GM19328 (cell line): Measurements from ENCODE around the gene ITPKA.
"Not testable (repeated sequence)": the region's sequence is repeated elsewhere in the genome, so short reads cannot be mapped to it uniquely, and the experiment has no call there.

ENCODE experiments used
- ATAC-seq: cut with Tn5 transposase; IDR thresholded peaks from one replicate; pipeline ENCODE4 v1.9.1; 2021; ENCODE audit warnings: mild to moderate bottlenecking, moderate library complexity; ENCODE audit not compliant: unreplicated experiment

ITPKA gene

GRCh38 chr15:41493205-41493901, at the start of gene ITPKA:
Gene ITPKA (plus strand): TSS chr15:41493874. CDS start chr15:41493928, 54 bp downstream.
- peak; percentile 67 for ATAC-seq

GRCh38 chr15:41445399-41445798, 48.3 kb upstream of the ITPKA start:
- no peak for ATAC-seq

DNA sequence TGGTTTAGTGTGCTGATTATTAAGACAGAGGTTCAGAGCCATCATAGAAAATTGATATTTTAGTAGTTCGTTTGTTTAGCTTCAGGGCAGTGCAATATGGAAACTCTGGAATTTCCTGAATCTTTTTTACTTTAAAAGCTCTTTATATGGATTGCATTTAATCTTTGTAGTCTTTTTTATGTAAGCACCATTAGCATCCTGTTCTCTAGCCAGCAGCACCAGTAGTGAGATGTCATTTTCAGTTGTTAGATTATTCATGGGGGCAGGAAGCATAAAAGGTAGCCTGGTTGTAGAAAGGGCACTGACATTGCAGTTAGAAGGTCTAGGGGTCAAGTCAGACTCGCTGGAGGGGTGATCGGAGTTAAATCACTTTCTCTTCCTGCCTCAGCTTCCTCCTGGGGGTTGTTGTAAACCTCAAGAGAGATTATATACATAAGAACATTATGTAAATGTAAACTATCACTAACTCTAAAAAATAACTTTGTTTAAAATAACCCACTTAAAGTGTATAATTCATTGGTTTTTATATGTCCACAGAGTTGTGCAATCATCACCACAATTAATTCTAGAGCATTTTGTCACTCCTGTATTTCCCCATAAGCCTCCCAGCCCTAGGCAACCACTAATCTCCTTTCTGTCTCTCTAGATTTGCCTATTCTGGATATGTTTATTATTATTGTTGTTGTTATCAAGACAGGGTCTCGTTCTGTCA, 31.4 kb upstream of the ITPKA start:
- no peak for ATAC-seq

DNA sequence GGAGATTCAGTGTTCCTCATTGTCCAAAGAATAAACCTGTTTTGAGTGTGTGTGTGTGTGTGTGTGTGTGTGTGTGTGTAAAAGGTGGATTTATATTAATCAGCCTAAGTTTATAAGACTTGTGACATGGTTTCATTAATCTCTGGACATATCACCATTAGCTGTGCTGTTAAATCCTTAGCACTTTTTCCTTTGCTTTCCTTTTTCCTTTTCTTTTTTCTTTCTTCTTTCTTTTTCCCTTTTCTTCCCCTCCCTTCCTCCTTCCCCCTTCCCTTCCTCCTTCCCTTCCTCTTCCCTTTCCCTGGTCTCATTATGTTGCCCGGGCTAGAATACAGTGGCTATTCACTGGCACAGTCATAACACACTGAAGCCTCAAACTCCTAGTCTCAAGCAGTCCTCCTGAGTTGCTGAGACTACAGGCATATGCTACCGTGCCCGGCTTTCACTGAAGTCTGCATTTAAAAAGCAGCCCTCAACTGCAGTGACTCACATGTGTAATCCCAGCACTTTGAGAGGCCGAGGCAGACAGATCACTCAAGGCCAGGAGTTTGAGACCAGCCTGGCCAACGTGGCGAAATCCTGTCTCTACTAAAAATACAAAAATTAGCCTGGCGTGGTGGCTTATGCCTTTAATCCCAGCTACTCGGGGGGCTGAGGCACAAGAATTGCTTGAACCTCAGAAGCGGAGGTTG, 28.6 kb upstream of the ITPKA start:
- ATAC-seq = no peak

DNA sequence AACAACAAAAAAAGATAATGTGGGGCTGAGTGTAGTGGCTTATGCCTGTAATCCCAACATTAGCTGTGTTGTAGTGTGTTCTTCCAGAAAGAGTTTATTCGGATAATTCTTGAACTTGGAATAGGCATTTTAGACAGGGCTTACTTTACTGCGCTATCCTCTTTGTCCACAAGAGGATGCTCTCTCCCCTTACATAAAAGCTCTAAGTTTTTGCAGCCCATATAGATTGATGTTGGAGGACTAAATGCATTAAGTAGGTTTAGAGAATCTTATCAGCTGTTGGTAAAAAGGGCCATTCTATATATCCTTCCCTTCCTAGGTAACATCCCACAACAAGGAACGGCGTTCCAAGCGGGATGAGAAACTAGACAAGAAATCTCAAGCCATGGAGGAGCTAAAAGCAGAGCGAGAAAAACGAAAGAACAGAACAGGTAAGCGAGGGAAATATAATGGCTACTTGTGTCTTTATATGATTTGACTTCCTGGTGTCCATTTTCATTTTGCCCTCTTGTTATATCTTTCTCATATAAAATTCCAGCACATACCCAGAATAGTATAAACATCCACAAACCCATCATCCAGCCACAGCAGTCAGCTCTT, 27.8 kb upstream of the ITPKA start:
- ATAC-seq = no peak

DNA sequence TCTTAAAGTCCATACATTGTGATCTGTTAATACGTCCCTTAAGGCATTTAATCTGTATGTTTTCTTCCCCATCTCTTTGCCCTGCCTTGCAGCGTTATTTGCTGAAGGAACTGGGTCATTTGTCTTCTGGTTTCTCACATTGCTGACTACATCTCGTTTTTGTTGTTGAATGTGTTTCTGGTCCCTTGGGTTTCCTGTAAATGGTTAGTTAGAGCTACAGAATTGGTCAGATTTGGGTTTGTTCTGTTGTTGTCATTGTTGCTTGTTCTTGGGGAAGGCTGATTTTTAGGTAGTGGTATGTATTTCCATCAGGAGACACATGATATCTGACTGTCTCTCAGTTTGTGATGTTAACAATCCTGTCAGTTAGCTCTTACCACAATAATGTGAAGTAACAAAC, 27.0 kb upstream of the ITPKA start:
- ATAC-seq = no peak

GRCh38 chr15:41469644-41470043, 24.0 kb upstream of the ITPKA start:
- ATAC-seq = not testable (repeated sequence)

DNA sequence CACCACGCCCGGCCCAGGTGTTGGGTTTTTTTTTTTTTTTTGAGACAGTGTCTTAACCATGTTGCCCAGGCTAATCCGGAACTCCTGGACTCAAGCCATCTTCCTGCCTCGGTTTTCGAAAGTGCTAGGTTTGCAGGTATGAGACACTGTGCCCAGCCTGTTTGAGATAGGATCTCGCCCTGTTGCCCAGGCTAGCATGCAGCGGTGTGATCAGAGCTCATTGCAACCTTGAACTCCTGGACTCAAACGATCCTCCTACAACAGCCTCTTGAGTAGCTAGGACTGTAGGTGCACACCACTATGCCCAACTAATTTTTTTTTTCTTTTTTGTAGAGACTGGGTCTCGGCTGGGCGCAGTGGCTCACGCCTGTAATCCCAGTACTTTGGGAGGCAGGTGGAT, 20.3 kb upstream of the ITPKA start:
- no peak for ATAC-seq

DNA sequence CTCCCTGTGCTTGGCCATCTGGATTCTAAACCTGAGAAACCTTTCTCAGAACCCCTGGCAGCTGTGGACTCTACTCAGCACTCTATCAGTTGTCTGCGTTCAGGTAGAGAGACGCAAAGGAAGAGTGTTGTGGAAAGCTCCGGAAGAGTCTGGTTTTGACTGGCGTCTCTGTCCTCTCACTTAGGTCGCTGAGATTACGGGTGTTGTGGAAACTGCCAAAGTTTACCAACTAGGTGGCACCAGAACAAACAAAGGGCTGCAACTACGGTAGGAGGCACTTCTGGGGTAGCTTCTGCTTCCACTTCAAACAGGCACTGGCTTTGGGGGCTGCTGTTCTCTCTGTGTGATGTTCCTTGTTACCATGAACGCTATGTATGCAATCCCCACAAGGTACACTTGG, 19.2 kb upstream of the ITPKA start:
- no peak for ATAC-seq

- no peak for ATAC-seq
Measured at GRCh38 chr15:41474941-41475340, 18.7 kb upstream of the ITPKA start.

- ATAC-seq = no peak
Measured at GRCh38 chr15:41476416-41477048, 17.1 kb upstream of the ITPKA start.

GRCh38 chr15:41480396-41481140, 13.1 kb upstream of the ITPKA start:
- ATAC-seq = no peak

GRCh38 chr15:41482110-41482877, 11.4 kb upstream of the ITPKA start:
- ATAC-seq = no peak

- ATAC-seq = no peak
Measured at GRCh38 chr15:41483115-41483514, 10.6 kb upstream of the ITPKA start.

GRCh38 chr15:41483519-41483918, 10.2 kb upstream of the ITPKA start:
- no peak for ATAC-seq

- no peak for ATAC-seq
Measured at GRCh38 chr15:41484937-41485625, 8.6 kb upstream of the ITPKA start.

- ATAC-seq = no peak
Measured at GRCh38 chr15:41486286-41486685, 7.4 kb upstream of the ITPKA start.

- no peak for ATAC-seq
Measured at GRCh38 chr15:41487381-41487780, 6.3 kb upstream of the ITPKA start.

DNA sequence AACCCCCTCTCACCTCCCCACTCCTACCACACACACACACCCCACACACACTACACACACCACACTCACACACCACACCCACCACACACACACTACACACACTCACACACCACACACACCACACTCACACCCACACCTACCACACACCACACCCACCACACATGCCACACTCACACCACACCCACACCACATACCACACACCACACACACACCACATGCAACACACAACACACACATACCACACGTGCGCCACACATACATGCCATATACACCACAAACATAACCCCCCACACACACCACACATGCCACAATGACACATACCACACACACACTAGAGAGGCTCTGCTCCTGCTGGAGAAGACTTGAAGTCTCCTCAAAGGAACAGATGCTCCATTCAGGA, 5.9 kb upstream of the ITPKA start:
- ATAC-seq = no peak
